Left ventricle myocardium inferior (tissue), 1 donor: ENCODE results near the gene COL28A1. TPM values are rescaled to one million over a fixed set of nuclear protein-coding genes. Genes with fewer than 3 reads are reported as not detected.

Experiments used
- DNase-seq: peaks from one replicate; pipeline ENCODE4 v3.0.0-alpha.2; 2020
- H3K27ac ChIP-seq: fragments of 200-600 bp; replicated peaks from 2 replicates; pipeline ENCODE4 v1.8.0; 2021
- H3K27me3 ChIP-seq: fragments of 200-600 bp; 2 replicates; pipeline ENCODE4 v1.8.0; 2021; ENCODE audit warnings: low read depth
- H3K36me3 ChIP-seq: fragments of 200-600 bp; 2 replicates; pipeline ENCODE4 v1.8.0; 2021
- H3K4me1 ChIP-seq: fragments of 200-600 bp; 2 replicates; pipeline ENCODE4 v1.8.0; 2021
- H3K4me3 ChIP-seq: fragments of 200-600 bp; 2 replicates; pipeline ENCODE4 v1.8.0; 2021; ENCODE audit warnings: mild to moderate bottlenecking, moderate library complexity
- H3K9me3 ChIP-seq: fragments of 200-600 bp; replicated peaks from 2 replicates; pipeline ENCODE4 v1.8.0; 2021
- CTCF ChIP-seq: fragments of 200-600 bp; IDR thresholded peaks from 2 replicates; pipeline ENCODE4 v1.8.0; 2021; ENCODE audit warnings: antibody characterized with exemption, mild to moderate bottlenecking, borderline replicate concordance
- intact Hi-C: fragments of 100-400 bp; cut with micrococcal nuclease; formaldehyde crosslinking; loops from one replicate; pipeline ENCODE4 v1.11.0; 2022
- total RNA-seq: library from RNA; stranded (reverse); fragmentation: NEBNext Ultra II Directional; extraction: Animal tissue kit (Norgen Biotek cat#: 25700); gene quantifications from one replicate; pipeline ENCODE4 v1.2.1, GENCODE V29; 2021
- donor health status: DM: no; HTN: yes; CAD: no; lungs with severe emphysema.

The COL28A1 gene
- total RNA-seq, 1 donor from 2014 or later = 1.9 TPM

- Histone ChIP-seq H3K9me3 (no peaks in the 10 kb centered on the region), H3K27me3 (peaks cover 14% of the 10 kb centered on the region), H3K36me3 (no peaks in the 10 kb centered on the region), H3K4me1 (peaks cover 3% of the 10 kb centered on the region), H3K4me3 (no peak overlapping the region), H3K27ac (no peak overlapping the region)
- no peak for DNase-seq
- TF ChIP-seq CTCF = no peak
- intact Hi-C loops = loop anchor here (10.0 kb wide), 1 partner anchor 323 kb away; no protein-coding TSS in a partner anchor
Observed at GRCh38 chr7:7427363-7427762, 108.3 kb downstream of the COL28A1 start.

- Histone ChIP-seq H3K9me3 (no peaks in the 10 kb centered on the region), H3K4me1 (peaks cover 3% of the 10 kb centered on the region), H3K27me3 (peaks cover 8% of the 10 kb centered on the region), H3K36me3 (no peaks in the 10 kb centered on the region), H3K4me3 (no peak overlapping the region), H3K27ac (no peak overlapping the region)
- intact Hi-C loops = loop anchor here (10.0 kb wide), 1 partner anchor 322 kb away; no protein-coding TSS in a partner anchor
- no peak for TF ChIP-seq CTCF
- no peak for DNase-seq
Observed at GRCh38 chr7:7426676-7427075, 109.0 kb downstream of the COL28A1 start.

GRCh38 chr7:7425321-7425720, 110.4 kb downstream of the COL28A1 start:
- Histone ChIP-seq H3K27me3 (no peaks in the 10 kb centered on the region), H3K9me3 (no peaks in the 10 kb centered on the region), H3K4me1 (peaks cover 3% of the 10 kb centered on the region), H3K4me3 (no peak overlapping the region), H3K27ac (no peak overlapping the region), H3K36me3 (no peaks in the 10 kb centered on the region)
- intact Hi-C loops = loop anchor here (2.0 to 10.0 kb wide), 2 partner anchors 115 to 321 kb away; no protein-coding TSS in a partner anchor
- DNase-seq = no peak
- no peak for TF ChIP-seq CTCF

- Histone ChIP-seq H3K27ac (peak overlapping the region; percentile 34), H3K4me1 (peaks cover 3% of the 10 kb centered on the region), H3K9me3 (no peaks in the 10 kb centered on the region), H3K4me3 (peak overlapping the region; percentile 63), H3K27me3 (no peaks in the 10 kb centered on the region), H3K36me3 (no peaks in the 10 kb centered on the region)
- intact Hi-C loops = loop anchor here (2.0 to 10.0 kb wide), 2 partner anchors 116 to 320 kb away; no protein-coding TSS in a partner anchor
- peak; percentile 85 for TF ChIP-seq CTCF
- DNase-seq = peak; percentile 35
Observed at GRCh38 chr7:7424151-7424873, 111.4 kb downstream of the COL28A1 start.

GRCh38 chr7:7422641-7423040, 113.0 kb downstream of the COL28A1 start:
- H3K36me3 ChIP-seq = no peaks in the 10 kb centered on the region
- no peaks in the 10 kb centered on the region for H3K27me3 ChIP-seq
- TF ChIP-seq CTCF = no peak
- DNase-seq = no peak
- H3K4me3 ChIP-seq = no peak overlapping the region
- intact Hi-C loops = loop anchor here (10.0 kb wide), 1 partner anchor 318 kb away; no protein-coding TSS in a partner anchor
- peaks cover 3% of the 10 kb centered on the region for H3K4me1 ChIP-seq
- H3K9me3 ChIP-seq = no peaks in the 10 kb centered on the region
- H3K27ac ChIP-seq = no peak overlapping the region
